Measurements from ENCODE around the gene SPEM1.

DNA sequence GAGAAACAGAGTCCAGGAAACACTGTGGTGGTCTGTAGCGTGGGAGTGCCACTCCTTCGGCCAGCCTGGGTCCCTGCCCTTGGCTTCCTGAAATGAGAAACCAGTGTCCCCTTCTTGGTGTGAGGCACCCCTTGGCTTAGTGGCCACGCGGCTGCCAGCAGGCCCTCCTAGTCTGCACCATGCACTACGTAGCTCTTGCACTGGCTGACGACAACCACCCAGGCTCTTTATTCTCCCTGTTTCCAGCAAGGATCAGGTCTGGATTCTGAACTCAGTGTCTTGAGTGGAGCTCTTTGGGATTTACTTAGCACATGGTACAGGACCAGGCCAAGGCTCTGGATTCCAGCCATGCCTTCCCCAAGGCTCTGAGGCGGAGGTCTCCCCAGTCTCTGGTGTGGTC is 7.4 kb downstream of the SPEM1 start:
- no peak for TF ChIP-seq TAF1 (IDR thresholded peaks at IDR 0.05; ENCODE audit: borderline replicate concordance, low read depth, low read length)
- TF ChIP-seq POLR2A (IDR thresholded peaks at IDR 0.05; ENCODE audit: low read depth, low read length): no peak
- no peak for TF ChIP-seq POLR2AphosphoS5 (IDR thresholded peaks at IDR 0.05; ENCODE audit: low read depth, low read length)
